GM19455 (cell line): ENCODE measurements around the gene C1QTNF9B.
"Not testable (repeated sequence)": the region's sequence is repeated elsewhere in the genome, so short reads cannot be mapped to it uniquely, and the experiment has no call there.

ENCODE experiments used
- ATAC-seq: cut with Tn5 transposase; IDR thresholded peaks from one replicate; pipeline ENCODE4 v1.9.1; 2021; ENCODE audit not compliant: unreplicated experiment

Gene C1QTNF9B

DNA sequence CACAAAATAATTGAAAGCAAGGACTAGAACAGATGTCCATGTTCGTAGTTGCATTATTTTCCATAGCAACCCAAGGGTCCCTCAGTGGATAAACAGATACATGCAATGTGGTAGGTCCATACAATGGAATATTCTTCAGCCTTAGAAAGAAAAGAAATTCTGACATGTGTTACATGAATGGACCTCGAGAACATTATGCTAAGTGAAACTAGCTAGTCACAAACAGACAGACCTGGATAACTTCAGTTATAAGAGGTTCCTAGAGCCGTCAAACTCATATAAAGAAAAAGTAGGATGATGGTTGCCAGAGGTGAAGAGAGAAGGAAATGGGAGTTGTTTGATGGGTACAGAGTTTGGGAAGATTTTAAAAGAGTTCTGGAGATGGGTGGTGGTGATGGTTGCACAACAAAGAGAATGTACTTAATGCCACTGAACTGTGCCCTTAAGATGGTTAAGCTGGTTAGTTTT lies at the start of gene C1QTNF9B:
Gene C1QTNF9B, minus strand, starts transcription at position 51 of the 468 bp plus-strand sequence.
- ATAC-seq: not testable (repeated sequence)

DNA sequence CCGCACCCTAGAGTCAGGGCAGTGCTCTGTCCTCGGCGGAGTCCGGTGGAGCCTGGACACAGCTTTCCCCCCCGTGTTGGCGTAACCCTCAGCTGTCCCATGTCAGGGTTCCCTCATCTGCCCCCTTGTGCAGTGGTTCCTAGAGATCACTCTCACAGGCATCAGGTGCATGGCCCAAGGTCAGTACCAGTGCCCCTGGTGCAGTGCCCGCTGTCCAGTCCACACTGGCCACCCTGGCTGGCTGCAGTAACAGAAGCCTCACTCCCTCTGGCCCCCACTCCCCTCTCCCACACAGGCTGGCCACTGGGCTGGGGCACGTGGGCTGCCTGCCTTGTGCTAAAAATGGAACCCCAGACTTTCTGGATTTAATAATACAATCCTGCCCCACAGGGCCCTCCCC lies 49.6 kb upstream of the C1QTNF9B start:
- no peak for ATAC-seq

DNA sequence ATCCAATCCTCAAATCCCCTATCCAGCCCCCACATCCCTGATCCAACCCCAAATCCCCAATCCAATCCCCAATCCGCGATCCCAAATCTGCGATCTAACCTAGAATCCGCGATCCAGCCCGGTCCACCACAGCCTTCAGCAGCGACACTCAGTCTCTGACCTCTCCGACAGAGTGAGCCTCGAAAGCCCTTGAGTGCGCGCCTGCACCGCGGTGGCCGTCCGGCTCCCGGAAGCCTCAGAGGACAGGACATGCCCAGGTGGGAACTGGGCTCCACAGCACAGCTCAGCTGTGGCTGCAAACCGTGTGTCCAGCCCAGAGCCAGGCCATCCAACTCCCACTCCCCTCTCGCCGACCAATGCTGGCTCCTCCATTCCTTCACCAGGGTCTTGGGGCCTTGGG lies 48.8 kb upstream of the C1QTNF9B start:
- ATAC-seq: no peak

DNA sequence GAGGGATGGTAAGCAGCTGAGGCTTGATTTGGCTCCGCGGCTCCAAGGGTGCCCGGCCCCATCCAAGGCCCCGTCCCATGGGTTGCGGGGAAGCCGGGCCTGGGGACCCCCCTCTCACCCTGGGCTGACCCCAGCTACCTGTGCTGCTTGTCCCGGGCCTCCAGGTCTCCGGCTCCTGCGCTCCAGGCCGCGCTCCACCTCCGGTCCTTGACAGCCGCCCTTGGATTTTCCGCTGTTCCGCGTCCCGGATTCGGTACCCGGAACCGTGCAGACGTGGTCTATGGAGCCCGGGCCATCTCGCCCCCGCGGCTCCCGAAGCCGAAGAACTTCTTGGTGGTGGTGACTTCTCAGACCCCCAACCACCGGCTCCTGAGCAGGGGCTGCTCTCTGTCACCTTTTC lies 48.3 kb upstream of the C1QTNF9B start:
- ATAC-seq: no peak

DNA sequence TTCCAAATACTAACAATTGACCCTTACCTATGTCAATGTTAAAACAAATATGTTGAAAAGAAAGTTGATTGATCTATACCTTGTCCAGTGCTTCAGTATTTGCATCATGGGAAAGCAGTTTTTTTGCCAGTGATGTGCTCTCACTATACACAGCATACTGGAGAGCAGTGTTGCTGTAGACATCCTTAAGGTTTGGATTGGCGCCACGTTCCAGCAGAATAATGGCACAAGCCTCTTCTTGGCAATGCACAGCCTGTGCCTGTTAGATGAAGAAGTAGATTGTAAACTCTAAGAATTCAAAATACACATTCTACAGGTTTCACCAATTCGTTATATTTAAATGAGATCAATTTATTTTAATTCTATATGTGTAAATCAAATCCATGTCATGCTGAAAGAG lies 43.9 kb upstream of the C1QTNF9B start:
- no peak for ATAC-seq

DNA sequence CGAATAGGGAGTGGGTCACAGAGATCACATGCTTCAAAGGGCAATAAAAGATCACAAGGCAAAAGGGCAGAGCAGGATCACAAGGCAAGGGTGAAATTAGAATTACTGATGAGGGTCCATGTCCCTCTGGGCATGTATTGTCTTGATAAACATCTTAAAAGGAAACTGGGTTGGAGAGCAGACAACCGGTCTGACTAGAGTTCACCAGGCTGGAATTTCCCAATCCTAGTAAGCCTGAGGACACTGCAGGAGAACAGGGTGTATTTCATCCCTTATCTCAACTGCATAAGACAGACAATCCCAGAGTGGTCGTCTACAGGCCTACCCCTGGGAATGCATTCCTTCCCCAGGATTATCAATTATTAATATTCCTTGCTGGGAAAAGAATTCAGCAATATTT lies 42.4 kb upstream of the C1QTNF9B start:
- ATAC-seq: not testable (repeated sequence)

DNA sequence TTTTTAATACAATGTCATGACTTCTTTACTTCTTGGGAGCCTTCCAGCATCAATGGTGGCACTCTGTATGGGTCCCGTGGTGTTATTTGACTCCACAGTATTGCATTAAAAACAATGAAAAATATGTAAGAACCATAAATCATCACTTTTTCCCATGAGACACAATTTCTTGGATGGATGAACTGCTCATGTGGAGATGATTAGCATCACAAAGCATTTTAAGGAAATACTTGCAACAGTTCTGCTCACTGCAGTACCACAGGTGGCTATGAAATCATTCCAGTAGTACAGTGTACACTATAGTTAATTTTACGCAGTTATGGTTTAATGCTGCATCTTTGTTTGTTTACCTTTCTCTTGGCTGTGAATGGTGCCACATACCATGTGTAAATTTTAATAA lies 37.2 kb upstream of the C1QTNF9B start:
- no peak for ATAC-seq

DNA sequence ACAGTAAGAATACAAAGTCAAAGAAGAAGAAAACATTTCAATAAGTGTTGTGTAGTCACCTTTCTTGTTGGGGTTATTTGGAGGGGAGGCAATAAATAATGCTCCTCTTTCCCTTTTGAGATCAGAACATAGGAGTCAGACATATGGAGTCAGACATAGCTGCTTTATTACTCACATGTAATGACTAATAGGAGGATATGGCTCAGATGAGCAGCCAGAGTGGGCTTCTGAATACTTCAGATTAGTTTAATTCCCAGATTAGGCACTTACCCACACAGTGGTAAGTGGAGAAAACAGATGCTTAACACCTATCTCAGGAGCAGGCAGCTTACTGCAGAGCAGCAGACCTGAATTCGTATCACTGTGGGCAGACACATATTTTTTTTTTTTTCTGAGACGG lies 31.7 kb upstream of the C1QTNF9B start:
- ATAC-seq: no peak

DNA sequence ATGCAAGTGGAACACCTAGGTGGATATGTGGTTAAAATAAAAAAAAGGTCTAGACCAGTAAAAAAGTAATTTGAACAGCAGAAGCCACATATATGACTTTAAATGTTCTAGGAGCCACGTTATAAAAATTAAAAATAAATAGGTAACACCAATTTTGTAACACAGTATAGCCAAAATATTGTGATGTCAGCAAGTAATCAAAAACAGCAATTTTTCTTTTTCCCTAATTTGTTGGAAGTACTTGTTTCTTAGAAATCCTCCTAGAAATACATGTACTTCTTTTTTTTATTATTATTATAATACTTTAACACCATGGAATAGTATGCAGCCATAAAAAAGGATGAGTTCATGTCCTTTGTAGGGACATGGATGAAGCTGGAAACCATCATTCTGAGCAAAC lies 25.7 kb upstream of the C1QTNF9B start:
- ATAC-seq: no peak

DNA sequence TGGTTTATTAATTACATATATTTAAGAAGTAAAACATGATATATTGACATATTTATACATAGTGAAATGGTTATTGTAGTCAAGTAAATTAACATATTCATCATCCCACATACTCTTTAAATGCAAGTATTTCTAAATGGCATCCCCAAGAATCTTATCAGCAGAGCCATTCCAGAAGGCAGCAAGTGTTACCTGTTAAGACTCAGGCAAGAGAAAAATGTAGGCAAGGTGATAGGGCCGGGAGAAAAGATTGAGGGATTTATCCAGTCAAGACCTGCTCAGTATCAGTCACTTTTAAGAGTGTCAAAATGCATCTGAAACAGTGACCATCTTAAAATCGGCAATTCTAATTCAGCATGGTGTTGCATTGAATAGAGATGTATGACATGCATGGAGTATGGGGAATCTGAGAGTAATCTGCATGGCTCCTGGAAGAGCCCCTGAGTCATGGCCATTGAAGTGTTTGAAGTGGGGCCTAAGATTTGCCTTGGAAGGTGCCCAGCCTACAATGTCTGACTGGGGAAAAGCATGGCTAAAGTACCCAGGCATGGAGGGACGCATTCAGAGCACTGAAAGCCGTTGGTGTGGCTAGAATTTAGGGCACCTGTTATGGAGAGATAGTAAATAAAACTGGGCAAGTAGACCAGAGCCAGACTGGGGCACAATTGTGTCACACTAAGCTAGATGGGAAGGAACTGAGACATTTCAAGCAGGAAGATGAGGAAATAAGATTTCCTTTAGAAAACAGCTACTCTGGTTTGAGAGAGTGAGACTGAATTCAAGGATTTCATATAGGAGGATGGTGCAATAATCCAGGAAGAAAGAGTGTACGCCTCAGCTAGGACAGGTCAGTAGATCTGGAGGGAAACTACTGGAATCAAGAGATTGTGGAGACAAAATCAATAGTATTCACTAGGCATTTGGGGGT lies 25.0 kb upstream of the C1QTNF9B start:
- no peak for ATAC-seq

DNA sequence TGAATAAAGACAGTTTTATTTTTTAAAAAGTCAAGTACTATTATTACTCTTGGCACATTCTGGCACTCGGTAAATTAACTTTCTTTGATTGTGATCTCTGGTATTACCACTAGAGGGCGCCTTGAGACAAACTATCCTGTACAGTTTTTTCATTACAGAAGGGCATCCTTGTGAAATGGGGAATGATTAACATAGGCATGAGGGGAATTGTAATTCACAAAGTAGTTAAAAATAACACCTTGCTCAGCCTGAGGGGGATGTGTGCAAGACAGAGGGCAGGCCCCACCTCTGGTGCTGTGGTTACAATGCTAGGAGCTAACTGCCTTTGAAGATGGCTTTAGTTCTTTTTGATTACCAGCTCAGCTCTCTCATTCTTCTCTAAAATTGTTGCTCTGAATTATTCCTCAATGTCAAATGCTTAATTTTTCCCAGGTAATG lies 24.2 kb upstream of the C1QTNF9B start:
- ATAC-seq: no peak

DNA sequence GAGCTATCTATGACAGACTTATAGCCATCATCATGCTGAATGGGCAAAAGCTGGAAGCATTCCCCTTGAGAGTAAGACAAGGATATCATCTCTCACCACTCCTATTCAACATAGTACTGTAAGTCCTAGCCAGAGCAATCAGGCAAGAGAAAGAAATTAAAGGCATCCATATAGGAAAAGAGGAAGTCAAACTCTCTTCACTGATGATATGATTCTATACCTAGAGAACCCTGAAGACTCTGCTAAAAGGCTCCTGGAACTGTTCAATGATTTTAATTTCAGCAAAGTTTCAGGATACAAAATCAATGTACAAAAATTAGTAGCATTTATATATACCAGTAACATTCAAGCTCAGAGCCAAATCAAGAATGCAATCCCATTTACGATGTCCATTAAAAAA lies 21.7 kb upstream of the C1QTNF9B start:
- no peak for ATAC-seq

DNA sequence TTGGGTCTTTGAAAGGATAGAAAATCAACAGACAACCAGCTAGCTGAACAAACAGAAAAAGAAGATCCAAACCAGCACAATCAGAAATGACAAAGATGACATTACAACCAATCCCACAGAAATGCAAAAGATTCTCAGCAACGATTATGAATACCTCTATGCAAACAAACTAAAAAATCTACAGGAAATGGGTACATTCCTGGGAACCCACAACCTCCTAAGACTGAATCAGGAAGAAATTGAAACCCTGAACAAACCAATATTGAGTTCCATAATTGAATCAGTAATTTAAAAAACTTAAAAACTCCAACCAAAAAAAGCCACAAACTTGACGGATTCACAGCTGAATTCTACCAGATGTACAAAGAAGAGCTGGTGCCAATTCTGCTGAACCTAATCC lies 20.9 kb upstream of the C1QTNF9B start:
- no peak for ATAC-seq

DNA sequence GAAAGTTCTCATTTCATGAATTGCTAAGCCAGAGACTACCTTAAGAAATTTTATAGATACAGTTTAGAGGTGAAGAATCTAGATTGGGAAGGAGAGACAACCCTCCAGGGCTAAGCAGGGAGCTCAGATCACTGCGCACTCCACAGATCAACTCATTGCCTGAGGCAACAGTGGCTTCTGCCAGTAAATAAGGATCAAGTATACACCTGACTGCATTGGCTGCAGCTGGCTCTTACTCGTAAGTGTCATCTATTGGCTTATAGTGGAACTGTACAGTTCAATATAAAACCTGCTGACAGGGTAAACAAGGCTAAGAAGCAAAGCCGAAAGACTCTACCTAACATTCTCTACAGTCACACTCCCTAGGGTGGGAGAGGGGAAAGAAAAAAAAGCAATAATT lies 18.0 kb upstream of the C1QTNF9B start:
- ATAC-seq: no peak

DNA sequence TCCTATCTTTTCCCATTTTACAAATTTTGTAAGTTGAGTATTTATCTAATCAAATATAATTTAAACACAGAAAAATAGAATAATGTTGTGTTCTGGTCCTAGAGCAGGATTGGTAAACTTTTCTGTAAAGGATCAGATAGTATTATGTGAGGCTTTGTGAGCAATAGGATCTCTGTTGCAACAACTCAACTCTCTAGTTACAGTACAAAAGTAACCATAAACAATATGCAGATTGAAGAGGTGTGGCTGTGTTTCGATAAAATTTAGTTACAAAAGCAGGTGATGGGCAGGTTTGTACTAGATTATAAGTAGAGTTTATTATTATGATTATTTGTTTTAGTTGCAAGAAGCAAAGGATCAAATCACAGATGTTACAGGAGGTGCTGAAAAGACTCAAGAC lies 15.2 kb upstream of the C1QTNF9B start:
- ATAC-seq: no peak

DNA sequence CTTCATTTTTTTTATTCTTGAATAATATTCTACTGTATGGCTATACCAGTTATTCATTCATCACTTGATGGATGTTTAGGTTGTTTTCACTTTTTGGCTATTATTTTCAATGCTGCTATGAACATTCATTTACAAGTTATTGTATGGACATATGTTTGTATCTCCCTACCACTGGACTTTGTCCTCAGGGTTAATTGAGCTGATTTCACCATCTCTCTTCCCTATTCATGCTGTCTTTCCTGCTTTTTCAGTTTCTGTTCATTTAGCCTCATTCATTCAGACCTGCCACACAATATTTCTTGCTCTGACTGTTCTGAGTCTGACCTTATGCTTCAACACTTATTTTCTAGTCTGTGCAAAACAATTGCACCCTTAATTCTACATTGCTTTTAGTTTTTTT lies 12.3 kb upstream of the C1QTNF9B start:
- ATAC-seq: no peak

DNA sequence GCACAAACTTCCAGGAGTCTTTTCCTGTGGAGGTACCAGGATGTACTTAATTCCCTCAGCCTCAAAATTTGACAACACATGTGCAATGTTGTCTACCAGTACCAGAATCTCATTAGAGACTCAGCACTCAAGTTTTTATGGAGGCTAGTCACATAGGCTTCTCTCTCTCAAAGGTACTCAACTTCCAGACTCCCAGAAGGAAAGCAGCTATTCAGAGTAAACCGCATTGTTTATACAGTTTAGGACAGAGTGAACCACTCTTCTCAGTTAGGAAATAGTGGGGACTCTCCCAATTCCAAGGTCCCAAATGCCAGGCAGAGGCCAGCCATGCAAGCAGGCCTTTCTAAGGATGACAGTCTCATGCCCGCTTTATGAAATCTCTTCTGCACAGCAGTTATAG lies 8.5 kb upstream of the C1QTNF9B start:
- ATAC-seq: no peak

DNA sequence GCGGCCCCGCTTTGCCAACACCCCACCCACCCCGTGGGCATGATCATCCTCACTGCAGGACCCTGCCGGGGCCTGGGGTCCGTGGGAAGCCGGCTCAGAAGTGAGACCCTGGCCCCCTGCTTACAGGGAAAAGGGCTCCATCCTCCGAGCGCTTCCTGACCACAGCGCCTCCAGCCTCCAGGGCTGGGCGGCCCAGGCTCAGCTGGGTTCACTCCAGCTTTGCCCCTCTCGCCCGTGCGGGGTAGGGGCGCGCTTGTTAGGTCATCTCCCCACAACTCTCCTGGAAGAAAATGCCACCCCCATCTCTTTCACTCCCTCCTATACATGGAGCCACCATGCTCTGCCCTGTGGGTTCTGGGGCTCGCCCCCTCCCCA lies 6.6 kb upstream of the C1QTNF9B start:
- no peak for ATAC-seq

DNA sequence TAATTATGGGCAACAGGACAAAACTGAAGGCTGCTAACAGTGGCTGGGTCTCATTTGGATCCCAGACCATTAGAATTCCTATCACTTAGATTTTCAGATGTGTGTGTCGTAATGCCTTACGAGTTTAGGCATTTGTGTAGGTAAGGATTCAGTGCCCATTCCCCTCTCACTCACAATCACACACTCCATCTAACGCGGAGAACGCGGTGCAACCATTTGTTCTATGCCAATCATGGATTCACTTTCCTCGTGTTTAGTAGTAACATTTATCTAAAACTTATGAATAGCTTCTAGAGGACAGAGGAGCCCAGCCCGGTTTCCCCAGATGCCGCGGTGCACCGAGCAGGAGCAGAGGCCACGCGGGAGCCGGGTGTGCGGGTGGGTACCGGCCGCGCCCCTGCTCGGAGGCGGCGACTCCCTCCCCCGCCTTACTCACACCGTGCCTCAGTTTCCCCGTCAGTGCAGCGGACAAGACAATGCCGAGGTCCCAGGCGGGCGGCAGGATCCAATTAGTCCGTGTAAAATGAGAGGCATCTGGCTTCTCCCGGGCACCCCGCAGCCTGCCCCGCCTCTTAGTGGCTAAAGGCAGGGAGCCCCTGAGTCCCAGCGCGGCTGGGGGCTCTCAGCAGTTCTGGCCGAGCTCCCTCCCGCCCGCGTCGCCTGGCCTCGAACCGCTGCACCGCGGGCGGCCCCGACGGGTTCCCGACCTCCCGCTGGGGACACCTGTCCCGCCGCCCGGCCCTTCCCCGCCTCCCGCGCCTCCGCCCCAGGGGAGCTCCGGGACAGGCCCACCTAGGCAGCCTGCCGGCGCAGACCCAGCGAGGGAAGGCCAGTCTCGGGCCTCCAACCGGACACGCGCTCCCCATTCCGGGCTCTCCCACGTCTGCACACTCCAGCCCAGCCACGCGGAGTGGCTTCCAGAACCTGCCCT lies 5.9 kb upstream of the C1QTNF9B start:
- ATAC-seq: no peak

DNA sequence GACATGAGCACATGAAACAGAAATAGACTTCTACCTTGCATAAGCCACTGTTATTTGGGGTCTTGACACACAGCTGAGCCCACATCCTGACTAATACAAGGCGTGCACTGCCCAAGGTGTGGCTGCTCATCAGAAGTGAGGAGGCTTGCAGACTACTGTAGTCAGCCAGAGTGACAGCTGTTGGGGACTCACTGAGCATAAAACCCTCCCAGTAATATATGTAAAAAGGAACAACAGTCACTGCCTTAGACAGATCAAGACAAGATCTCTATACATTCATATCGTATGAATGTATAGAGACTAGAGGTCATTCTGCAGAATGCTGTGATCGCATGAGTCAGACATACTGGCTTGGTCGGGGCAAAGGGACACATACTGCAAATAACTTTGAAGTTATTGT lies 4.1 kb upstream of the C1QTNF9B start:
- ATAC-seq: no peak

DNA sequence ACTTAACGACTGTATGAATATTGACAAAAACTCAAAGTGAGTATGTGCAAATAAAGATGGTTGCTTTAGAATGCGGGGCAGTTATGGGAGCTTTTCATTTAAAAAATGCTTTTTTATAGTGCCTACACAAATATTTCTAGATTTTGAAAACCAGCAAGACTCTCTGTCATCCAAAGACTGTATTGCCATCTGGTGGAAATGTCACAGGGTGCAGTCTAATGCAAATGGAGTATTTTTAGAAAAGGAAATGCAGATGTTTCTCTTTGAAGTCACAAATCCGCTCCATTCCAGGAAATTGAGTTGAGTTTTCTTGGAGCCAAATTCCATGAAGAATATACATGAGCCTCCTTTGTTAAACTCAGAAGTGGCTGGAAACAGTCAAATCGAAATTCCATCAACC lies 2.3 kb upstream of the C1QTNF9B start:
- no peak for ATAC-seq

DNA sequence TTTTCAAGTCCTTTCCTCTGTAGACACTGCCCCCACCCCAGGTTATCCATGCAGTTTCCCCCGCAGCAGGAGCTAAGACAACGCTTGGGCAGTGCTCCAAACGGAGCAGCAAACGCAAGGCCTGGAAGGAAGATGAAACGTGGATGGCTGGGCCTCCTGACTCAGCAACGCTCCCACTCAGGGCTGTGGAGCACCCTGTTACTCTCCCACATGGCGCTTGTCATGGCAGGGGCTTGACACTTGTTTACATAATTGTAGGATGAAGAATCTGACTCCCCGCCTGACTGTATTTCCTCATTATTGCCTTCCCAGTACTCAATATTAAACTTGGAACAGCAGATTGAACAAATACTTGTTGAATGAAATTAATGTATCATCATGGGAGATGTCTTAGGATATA lies 799 bp upstream of the C1QTNF9B start:
- no peak for ATAC-seq
